Psoas muscle (tissue), 8 donors: ENCODE data around the gene FFAR2. TPM values are rescaled to one million over a fixed set of nuclear protein-coding genes. Genes with fewer than 3 reads are reported as not detected.

Experiments
- ATAC-seq, 4 donors: fragments of 200-7000 bp; cut with Tn5 transposase; one replicate each; pipeline ENCODE4 v1.9.1; 2020; ENCODE audit warnings: moderate library complexity in 3 of 4, mild to moderate bottlenecking in 2 of 4
- DNase-seq, 2 donors: peaks; one replicate each; pipeline ENCODE4 v3.0.0-alpha.2; 2020
- H3K27ac ChIP-seq: fragments of 200-600 bp; one replicate; pipeline ENCODE4 v1.8.0; 2022
- H3K27me3 ChIP-seq, 3 donors: fragments of 200-600 bp in 1 of 3; one replicate each; pipeline versions ENCODE4 v1.6.1 to v1.8.0; 2013 to 2022; ENCODE audit warnings: low read length in 2 of 3, mild to moderate bottlenecking in 2 of 3, moderate library complexity in 1 of 3; ENCODE audit not compliant: insufficient read depth in 3 of 3
- H3K36me3 ChIP-seq, 2 donors: fragments of 200-600 bp in 1 of 2; one replicate each; pipeline versions ENCODE4 v1.6.1 to v1.8.0; 2013 to 2022; ENCODE audit warnings: low read depth in 1 of 2, mild to moderate bottlenecking in 1 of 2, moderate library complexity in 1 of 2; ENCODE audit not compliant: insufficient read depth in 1 of 2
- H3K4me1 ChIP-seq: fragments of 200-600 bp; one replicate; pipeline ENCODE4 v1.8.0; 2022
- H3K4me3 ChIP-seq: fragments of 200-600 bp; one replicate; pipeline ENCODE4 v1.8.0; 2022; ENCODE audit warnings: mild to moderate bottlenecking
- H3K9me3 ChIP-seq: fragments of 200-600 bp; one replicate; pipeline ENCODE4 v1.8.0; 2022
- CTCF ChIP-seq: fragments of 200-600 bp; IDR thresholded peaks from one replicate; pipeline ENCODE4 v1.8.0; 2022; ENCODE audit warnings: antibody characterized with exemption
- WGBS, 3 donors: extraction: QIAGEN DNeasy Blood & Tissue Kit; methylation state at CpG; one replicate each; pipeline versions ENCODE4 v1.1.6 to v1.1.7; 2013; 5-methylcytosine and 5-hydroxymethylcytosine counted together
- intact Hi-C, 2 donors: fragments of 100-400 bp; cut with DNase I; formaldehyde crosslinking; loops; one replicate each; pipeline versions ENCODE4 v1.11.0 to v1.14.2; 2022
- polyA plus RNA-seq, 3 donors: library from polyadenylated mRNA; stranded (reverse); fragments of 200-250 nt; gene quantifications; one replicate each; pipeline ENCODE4 v1.2.3, GENCODE V29; 2013
- total RNA-seq, 4 donors: library from RNA; stranded (reverse); fragmentation: NEBNext Ultra II Directional in 2 of 4; extraction: Animal tissue kit (Norgen Biotek cat#: 25700) in 2 of 4; gene quantifications; one replicate each; pipeline versions ENCODE4 v1.2.1 to v1.2.4, GENCODE V29; 2021 to 2023
- donor health status: healthy with polysubstance abuse.
- donor health status: DM: no; HTN: no; CAD: no; lungs with moderate emphysema.
- donor health status: Bipolar disorder and iron deficiency.
- donor health status: healthy.
- donor health status: DM: yes; HTN: yes; CAD: no.
- donor health status: DM: no; HTN: no; CAD: no.
- donor health status: DM: no; HTN: no; CAD: no.
- donor health status: DM: yes; HTN: yes; CAD: no.

FFAR2 gene
- total and polyA plus RNA-seq, 7 donors = 0.07 to 0.47 (median 0.14) TPM; not detected in 1

GRCh38 chr19:35416331-35416730, 31.7 kb upstream of the FFAR2 start:
- intact Hi-C loops = no loop called here
- DNase-seq (no peak), ATAC-seq (no peak)
- H3K36me3 ChIP-seq = no peaks in the 10 kb centered on the region
- no peak overlapping the region for H3K27ac ChIP-seq
- peaks cover 0 to 16% (median 0%) of the 10 kb centered on the region in 3 donors for H3K27me3 ChIP-seq
- TF ChIP-seq CTCF = no peak
- H3K4me1 ChIP-seq = no peaks in the 10 kb centered on the region
- no peaks in the 10 kb centered on the region for H3K9me3 ChIP-seq
- 57 to 71% (median 64%) methylated on average over 7 of the region's 7 CpGs for WGBS, 3 donors
- H3K4me3 ChIP-seq = no peak overlapping the region

- Histone ChIP-seq H3K36me3 (no peaks in the 10 kb centered on the region), H3K4me3 (no peak overlapping the region), H3K27ac (no peak overlapping the region), H3K27me3 (peaks cover 0 to 11% (median 2%) of the 10 kb centered on the region in 3 donors), H3K4me1 (no peaks in the 10 kb centered on the region), H3K9me3 (no peaks in the 10 kb centered on the region)
- WGBS, 3 donors = 72 to 85% (median 80%) methylated on average over 2 of the region's 2 CpGs
- no peak for DNase-seq
- intact Hi-C loops = no loop called here
- ATAC-seq = no peak
- no peak for TF ChIP-seq CTCF
These were observed 30.8 kb upstream of the FFAR2 start for GRCh38 chr19:35417278-35417677.

GRCh38 chr19:35417713-35418534, 30.1 kb upstream of the FFAR2 start:
- Histone ChIP-seq H3K27me3 (peaks cover 0 to 11% (median 2%) of the 10 kb centered on the region in 3 donors), H3K4me3 (no peak overlapping the region), H3K9me3 (no peaks in the 10 kb centered on the region), H3K27ac (no peak overlapping the region), H3K36me3 (no peaks in the 10 kb centered on the region), H3K4me1 (no peaks in the 10 kb centered on the region)
- ATAC-seq (no peak), DNase-seq (peak in 1 of 2 donors; percentile 0)
- WGBS, 3 donors = 70 to 76% (median 71%) methylated on average over 7 of the region's 7 CpGs
- intact Hi-C loops = no loop called here
- no peak for TF ChIP-seq CTCF

GRCh38 chr19:35419046-35419445, 29.0 kb upstream of the FFAR2 start:
- intact Hi-C loops = no loop called here
- WGBS, 3 donors = 51 to 58% (median 57%) methylated on average over 3 of the region's 3 CpGs
- DNase-seq = peak in 1 of 2 donors; percentile 0
- Histone ChIP-seq H3K27me3 (peaks cover 0 to 11% (median 2%) of the 10 kb centered on the region in 3 donors), H3K36me3 (no peaks in the 10 kb centered on the region), H3K27ac (no peak overlapping the region), H3K4me3 (no peak overlapping the region), H3K4me1 (no peaks in the 10 kb centered on the region), H3K9me3 (no peaks in the 10 kb centered on the region)
- TF ChIP-seq CTCF = no peak
- no peak for ATAC-seq
